ENCODE measurements around the gene RFX4. TPM values are rescaled to one million over a fixed set of nuclear protein-coding genes. Genes with fewer than 3 reads are reported as not detected.
"Not testable (repeated sequence)": the region's sequence is repeated elsewhere in the genome, so short reads cannot be mapped to it uniquely, and the experiment has no call there.

Gene RFX4
- total and polyA plus RNA-seq, 7 donors: 0.56 TPM; not detected in 6

DNA sequence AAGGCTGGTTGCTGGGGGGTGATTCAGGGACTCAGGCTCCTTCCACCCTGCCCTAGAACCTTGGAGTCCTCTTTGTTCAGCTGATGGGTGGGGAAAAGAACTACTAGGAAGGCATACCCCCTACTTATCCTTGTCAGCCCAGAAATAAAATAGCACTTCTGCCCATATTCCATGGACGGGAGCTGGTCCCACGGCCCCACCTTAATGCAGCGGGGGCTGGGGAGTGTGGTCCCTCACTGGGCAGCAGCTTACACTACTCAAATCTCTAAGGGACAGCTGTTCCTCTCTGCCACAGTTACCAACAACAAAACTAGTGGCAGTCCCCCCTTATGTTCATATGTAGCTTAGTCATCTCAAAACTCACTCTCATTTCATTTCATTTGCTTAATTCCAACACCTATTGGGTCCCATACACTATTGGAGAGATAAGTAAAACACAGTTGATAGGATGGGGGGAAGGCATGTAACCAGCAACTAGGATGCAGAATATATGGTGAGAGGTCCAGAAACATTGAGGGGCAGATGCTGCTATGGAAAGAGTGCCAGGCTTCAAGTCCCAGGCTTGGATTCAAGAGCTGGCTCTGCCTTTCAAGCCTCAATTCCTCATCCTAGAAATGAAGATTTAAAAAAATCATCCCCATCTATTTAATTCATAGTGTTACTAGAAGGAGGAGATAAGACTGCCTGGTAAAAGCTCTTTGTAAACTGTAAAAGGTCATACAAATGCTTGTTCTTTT is 107.9 kb downstream of the RFX4 start:
- 78 to 90% (median 79%) methylated on average over 3 of the region's 3 CpGs for WGBS, 3 donors
- Histone ChIP-seq H3K27me3 (ENCODE audit: insufficient read depth in 3 of 3, low read length in 2 of 3) (no peaks in the 10 kb centered on the region), H3K27ac (no peak overlapping the region), H3K4me1 (no peaks in the 10 kb centered on the region), H3K4me3 (no peak overlapping the region), H3K9me3 (no peaks in the 10 kb centered on the region), H3K36me3 (ENCODE audit: insufficient read depth in 1 of 2, low read depth in 1 of 2) (no peaks in the 10 kb centered on the region)
- DNase-seq: no peak
- no peak for ATAC-seq
- TF ChIP-seq, protein P1, sequence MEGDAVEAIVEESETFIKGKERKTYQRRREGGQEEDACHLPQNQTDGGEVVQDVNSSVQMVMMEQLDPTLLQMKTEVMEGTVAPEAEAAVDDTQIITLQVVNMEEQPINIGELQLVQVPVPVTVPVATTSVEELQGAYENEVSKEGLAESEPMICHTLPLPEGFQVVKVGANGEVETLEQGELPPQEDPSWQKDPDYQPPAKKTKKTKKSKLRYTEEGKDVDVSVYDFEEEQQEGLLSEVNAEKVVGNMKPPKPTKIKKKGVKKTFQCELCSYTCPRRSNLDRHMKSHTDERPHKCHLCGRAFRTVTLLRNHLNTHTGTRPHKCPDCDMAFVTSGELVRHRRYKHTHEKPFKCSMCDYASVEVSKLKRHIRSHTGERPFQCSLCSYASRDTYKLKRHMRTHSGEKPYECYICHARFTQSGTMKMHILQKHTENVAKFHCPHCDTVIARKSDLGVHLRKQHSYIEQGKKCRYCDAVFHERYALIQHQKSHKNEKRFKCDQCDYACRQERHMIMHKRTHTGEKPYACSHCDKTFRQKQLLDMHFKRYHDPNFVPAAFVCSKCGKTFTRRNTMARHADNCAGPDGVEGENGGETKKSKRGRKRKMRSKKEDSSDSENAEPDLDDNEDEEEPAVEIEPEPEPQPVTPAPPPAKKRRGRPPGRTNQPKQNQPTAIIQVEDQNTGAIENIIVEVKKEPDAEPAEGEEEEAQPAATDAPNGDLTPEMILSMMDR (IDR thresholded peaks at IDR 0.05): no peak
- intact Hi-C loops (cut with DNase I): no loop called here

DNA sequence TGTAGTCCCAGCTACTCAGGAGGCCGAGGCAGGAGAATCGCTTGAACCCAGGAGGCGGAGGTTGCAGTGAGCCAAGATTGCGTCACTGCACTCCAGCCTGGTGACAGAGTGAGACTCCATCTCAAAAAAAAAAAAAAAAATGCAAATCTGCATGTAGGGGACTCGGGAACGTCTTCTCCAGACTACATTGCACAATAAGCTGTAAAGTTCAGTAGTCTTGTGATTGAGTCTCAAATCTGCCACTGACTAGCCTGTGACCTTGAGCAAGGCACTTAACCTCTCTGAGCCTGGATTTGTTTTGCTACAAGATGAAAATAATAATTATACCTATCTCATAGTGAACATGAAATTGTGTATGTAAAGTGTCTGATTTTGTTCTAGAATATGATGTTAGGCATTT is 109.2 kb downstream of the RFX4 start:
- H3K4me3 ChIP-seq; intact Hi-C loops (cut with DNase I); H3K27ac ChIP-seq; H3K27me3 ChIP-seq (ENCODE audit: insufficient read depth in 3 of 3, low read length in 2 of 3); DNase-seq; H3K36me3 ChIP-seq (ENCODE audit: insufficient read depth in 1 of 2, low read depth in 1 of 2); ATAC-seq; H3K9me3 ChIP-seq; H3K4me1 ChIP-seq: not testable (repeated sequence)
- whole genome bisulfite sequencing, 3 donors: 89 to 94% (median 90%) methylated on average over 6 of the region's 6 CpGs

DNA sequence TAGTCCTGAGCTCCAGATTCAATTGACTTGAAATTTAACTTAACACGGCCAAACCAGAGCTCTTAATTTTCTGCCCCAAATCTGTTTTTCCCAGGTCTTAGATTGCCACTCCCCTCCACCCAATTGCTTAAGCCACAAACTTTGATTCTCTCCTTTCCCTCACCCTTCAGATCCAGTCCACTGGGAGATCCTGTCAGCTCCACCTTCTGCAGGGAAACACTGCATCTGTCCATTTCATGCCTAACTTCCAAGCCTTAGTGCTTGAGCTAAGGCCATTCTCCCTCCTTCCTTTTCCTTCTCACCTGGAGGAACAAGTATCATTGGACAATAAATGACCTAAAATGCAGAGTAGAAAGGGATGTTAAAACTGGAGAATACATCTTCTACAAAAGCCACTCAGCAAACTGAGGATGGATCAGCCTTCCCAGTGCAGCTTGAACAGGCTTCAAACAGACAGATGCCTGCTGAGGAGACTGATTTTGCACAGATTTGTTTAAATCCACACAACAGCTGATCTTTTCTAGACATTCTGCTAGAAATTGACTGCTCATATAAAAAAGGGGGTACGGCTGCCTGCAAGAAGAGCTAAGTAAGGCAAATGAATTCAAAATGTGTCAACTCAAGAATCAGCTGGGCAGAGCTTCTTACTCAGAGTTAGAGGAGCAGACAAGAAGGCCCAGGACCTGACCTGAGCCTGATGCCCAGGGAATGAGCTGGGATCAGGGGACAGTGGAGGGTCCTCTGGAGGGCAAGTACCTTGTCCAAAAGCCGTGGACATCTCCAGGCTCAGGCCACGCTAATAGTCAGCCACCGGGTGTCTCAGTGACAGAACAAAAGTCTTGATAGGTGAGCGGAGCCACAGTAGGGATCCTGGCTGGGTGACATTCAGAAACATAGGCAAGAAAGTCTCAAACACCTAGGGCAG is 110.4 kb downstream of the RFX4 start:
- TF ChIP-seq, protein P1 (IDR thresholded peaks at IDR 0.05): no peak
- no peaks in the 10 kb centered on the region for H3K9me3 ChIP-seq
- H3K36me3 ChIP-seq (ENCODE audit: insufficient read depth in 1 of 2, low read depth in 1 of 2): no peaks in the 10 kb centered on the region
- H3K27me3 ChIP-seq (ENCODE audit: insufficient read depth in 3 of 3, low read length in 2 of 3): no peaks in the 10 kb centered on the region
- 64 to 85% (median 67%) methylated on average over 6 of the region's 6 CpGs for WGBS, 3 donors
- H3K4me3 ChIP-seq: no peak overlapping the region
- ATAC-seq (no peak), DNase-seq (no peak)
- no peaks in the 10 kb centered on the region for H3K4me1 ChIP-seq
- no peak overlapping the region for H3K27ac ChIP-seq
- intact Hi-C loops (cut with DNase I): no loop called here

DNA sequence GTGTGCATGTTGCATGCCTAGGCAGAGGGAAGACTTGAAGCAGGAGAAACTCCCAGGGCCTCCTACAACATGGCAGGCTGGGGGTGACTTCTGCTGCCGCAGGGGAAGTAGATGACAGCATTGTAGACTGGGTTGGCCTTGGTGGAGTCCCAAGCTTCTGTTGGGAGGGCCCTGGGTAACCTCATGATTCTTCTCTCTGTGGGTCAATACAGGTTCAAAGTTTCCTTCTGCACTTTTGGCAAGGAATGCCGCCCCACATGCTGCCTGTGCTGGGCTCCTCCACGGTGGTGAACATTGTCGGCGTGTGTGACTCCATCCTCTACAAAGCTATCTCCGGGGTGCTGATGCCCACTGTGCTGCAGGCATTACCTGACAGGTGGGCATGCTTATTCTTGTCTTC is 113.3 kb downstream of the RFX4 start:
- no peaks in the 10 kb centered on the region for H3K36me3 ChIP-seq (ENCODE audit: insufficient read depth in 1 of 2, low read depth in 1 of 2)
- no peak overlapping the region for H3K27ac ChIP-seq
- 82 to 90% (median 89%) methylated on average over 6 of the region's 6 CpGs for WGBS, 3 donors
- no peak for DNase-seq
- H3K27me3 ChIP-seq (ENCODE audit: insufficient read depth in 3 of 3, low read length in 2 of 3): no peaks in the 10 kb centered on the region
- H3K4me3 ChIP-seq: no peak overlapping the region
- no peak for ATAC-seq
- no peaks in the 10 kb centered on the region for H3K4me1 ChIP-seq
- TF ChIP-seq, protein P1 (IDR thresholded peaks at IDR 0.05): no peak
- no peaks in the 10 kb centered on the region for H3K9me3 ChIP-seq
- intact Hi-C loops (cut with DNase I): no loop called here

DNA sequence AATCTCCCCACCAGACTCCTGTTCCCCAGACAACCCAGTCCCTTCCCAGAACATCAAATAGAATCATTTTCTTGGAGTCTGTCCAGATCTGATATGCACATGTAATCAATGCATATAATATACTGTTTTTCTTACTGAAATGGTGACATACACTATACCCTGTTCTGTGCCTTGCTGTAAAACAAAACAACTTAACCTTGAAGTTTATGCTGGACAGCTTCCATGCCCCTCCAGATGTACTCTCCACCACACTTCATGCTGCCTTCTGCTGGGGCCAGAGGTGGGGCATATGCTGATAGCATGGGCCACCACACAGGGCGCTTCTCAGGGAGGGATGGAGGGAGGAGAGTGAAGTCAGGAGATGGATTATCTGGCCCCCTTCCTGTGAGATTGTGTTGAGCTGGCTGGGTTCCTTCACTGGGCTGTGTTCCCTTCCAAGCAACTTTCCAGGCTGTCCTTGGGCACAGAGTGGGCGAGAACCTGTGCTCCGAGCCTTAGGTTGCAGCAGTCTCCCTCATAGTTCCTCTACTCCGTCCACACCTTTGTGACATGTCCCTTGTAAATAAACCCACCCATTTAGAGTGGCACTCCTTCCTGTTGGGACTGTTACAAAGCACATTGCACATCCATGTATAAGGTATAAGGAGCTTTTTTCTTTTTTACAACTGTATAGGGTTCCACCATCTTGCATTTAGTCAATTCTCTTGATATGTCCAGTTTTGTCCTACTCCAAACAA is 114.0 kb downstream of the RFX4 start:
- Histone ChIP-seq H3K9me3 (no peaks in the 10 kb centered on the region), H3K27ac (no peak overlapping the region), H3K36me3 (ENCODE audit: insufficient read depth in 1 of 2, low read depth in 1 of 2) (no peaks in the 10 kb centered on the region), H3K4me1 (no peaks in the 10 kb centered on the region), H3K4me3 (no peak overlapping the region), H3K27me3 (ENCODE audit: insufficient read depth in 3 of 3, low read length in 2 of 3) (no peaks in the 10 kb centered on the region)
- ATAC-seq (no peak), DNase-seq (no peak)
- intact Hi-C loops (cut with DNase I): no loop called here
- TF ChIP-seq, protein P1 (IDR thresholded peaks at IDR 0.05): no peak
- 91 to 97% (median 91%) methylated on average over 4 of the region's 4 CpGs for WGBS, 3 donors
